OCI-LY3 (cell line): Measurements from ENCODE around the gene METTL23.

Experiments used
- H2AFZ ChIP-seq: fragments of 200-600, 300-600 bp; shearing (Covaris generic); 2 replicates; pipeline ENCODE4 v1.6.0; 2014; ENCODE audit warnings: antibody characterized with exemption, low read depth, low read length
- H3K27ac ChIP-seq: fragments of 200-600, 300-600 bp; sonication (generic); 2 replicates; pipeline ENCODE4 v1.5.1; 2014; ENCODE audit warnings: mild to moderate bottlenecking, low read length, moderate library complexity, mixed read lengths
- H3K27me3 ChIP-seq: fragments of 200-600, 300-600 bp; sonication (generic); 2 replicates; pipeline ENCODE4 v1.6.1; 2014; ENCODE audit warnings: low read depth, low read length, mixed read lengths
- H3K36me3 ChIP-seq: fragments of 200-600, 300-600 bp; sonication (generic); replicated peaks from 2 replicates; pipeline ENCODE3; 2014; ENCODE audit warnings: low read depth, low read length, mixed read lengths
- H3K4me1 ChIP-seq: fragments of 300-600, 200-600 bp; sonication (generic); 2 replicates; pipeline ENCODE4 v1.6.1; 2014; ENCODE audit warnings: low read length, mixed read lengths
- H3K4me2 ChIP-seq: fragments of 200-600, 300-600 bp; sonication (generic); 2 replicates; pipeline ENCODE4 v1.6.1; 2014; ENCODE audit warnings: low read length, mixed read lengths
- H3K4me3 ChIP-seq: fragments of 300-600, 200-600 bp; sonication (generic); 2 replicates; pipeline ENCODE4 v1.5.1; 2014; ENCODE audit warnings: antibody characterized with exemption, mild to moderate bottlenecking, low read length, moderate library complexity
- H3K79me2 ChIP-seq: fragments of 300-600, 200-600 bp; shearing (Covaris generic); 2 replicates; pipeline ENCODE4 v1.6.1; 2014; ENCODE audit warnings: mild to moderate bottlenecking, low read length, mixed read lengths
- H3K9ac ChIP-seq: fragments of 300-600, 200-600 bp; shearing (Covaris generic); 2 replicates; pipeline ENCODE4 v1.6.0; 2014; ENCODE audit warnings: mild to moderate bottlenecking, low read length, moderate library complexity
- H3K9me3 ChIP-seq: fragments of 200-600, 300-600 bp; shearing (Covaris generic); 2 replicates; pipeline ENCODE4 v1.6.1; 2014; ENCODE audit warnings: low read length, mixed read lengths; ENCODE audit not compliant: insufficient read depth
- H4K20me1 ChIP-seq: fragments of 200-600, 300-600 bp; sonication (generic); 2 replicates; pipeline ENCODE4 v1.6.1; 2016; ENCODE audit warnings: low read length, mixed read lengths; ENCODE audit not compliant: insufficient read depth
- CTCF ChIP-seq: fragments of 200-600, 300-600 bp; sonication (generic); IDR thresholded peaks from 2 replicates; pipeline ENCODE4 v1.5.1; 2014; ENCODE audit warnings: antibody characterized with exemption, low read length, low read depth
- EZH2phosphoT487 ChIP-seq: fragments of 200-600 bp; shearing (Covaris generic); IDR thresholded peaks from 2 replicates; pipeline ENCODE4 v1.6.1; 2018; ENCODE audit warnings: antibody characterized with exemption, mixed run types, low read depth

The METTL23 gene

DNA sequence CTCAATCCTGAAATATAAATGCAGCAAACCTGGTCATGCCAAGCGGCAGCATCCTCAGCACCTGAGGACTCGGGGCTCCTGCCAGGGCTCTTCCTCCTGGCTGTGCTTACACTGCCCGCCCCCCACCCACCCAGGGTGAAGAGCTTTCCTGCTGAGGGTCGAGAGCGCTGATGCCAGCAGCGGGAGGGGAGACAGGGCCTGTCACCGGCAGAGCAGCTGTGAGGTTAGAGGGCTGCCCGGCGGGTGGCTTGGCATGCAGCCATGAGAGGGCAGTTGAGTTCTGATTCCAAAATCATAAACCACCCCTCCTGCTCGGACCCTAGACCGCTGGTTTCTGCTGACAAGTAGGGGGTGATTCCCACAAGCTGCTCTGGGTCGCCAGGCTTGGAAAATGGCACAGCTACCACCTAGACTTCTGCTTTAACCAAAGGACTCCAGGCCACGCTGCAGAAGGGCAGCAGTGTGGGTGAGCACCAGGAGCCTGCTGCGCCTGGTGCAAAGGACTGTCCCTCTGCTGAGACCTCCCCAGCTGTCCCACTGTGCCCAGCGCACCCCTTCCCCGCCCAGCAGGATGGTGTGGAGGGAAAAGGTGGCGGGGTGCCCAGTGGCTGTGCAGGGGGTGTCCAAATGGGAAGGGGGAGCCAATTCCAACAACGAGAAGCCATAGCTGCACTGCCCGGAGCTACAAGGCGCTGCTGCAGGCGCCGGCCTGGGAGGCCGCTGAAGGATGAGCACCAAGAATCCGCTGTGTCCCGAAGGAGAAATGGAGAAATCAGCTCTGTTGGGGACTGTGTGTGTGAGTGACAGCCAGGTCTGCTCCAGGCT lies 42.5 kb upstream of the METTL23 start:
- Histone ChIP-seq H3K79me2 (no peaks in the 10 kb centered on the region), H3K36me3 (no peaks in the 10 kb centered on the region), H3K9me3 (no peaks in the 10 kb centered on the region), H4K20me1 (no peaks in the 10 kb centered on the region), H3K4me2 (no peak overlapping the region), H3K27ac (no peak overlapping the region), H2AFZ (no peak overlapping the region), H3K4me3 (no peak overlapping the region), H3K4me1 (no peaks in the 10 kb centered on the region), H3K9ac (no peak overlapping the region), H3K27me3 (no peaks in the 10 kb centered on the region)
- TF ChIP-seq EZH2phosphoT487 = no peak
- TF ChIP-seq CTCF = no peak

GRCh38 chr17:76684756-76685155 lies 41.9 kb upstream of the METTL23 start:
- H3K79me2 ChIP-seq = no peaks in the 10 kb centered on the region
- H3K4me3 ChIP-seq = no peak overlapping the region
- H3K9ac ChIP-seq = no peak overlapping the region
- H3K4me1 ChIP-seq = no peaks in the 10 kb centered on the region
- TF ChIP-seq EZH2phosphoT487 (no peak), CTCF (no peak)
- no peaks in the 10 kb centered on the region for H4K20me1 ChIP-seq
- H2AFZ ChIP-seq = no peak overlapping the region
- no peak overlapping the region for H3K4me2 ChIP-seq
- H3K36me3 ChIP-seq = no peaks in the 10 kb centered on the region
- no peaks in the 10 kb centered on the region for H3K9me3 ChIP-seq
- H3K27ac ChIP-seq = no peak overlapping the region
- no peaks in the 10 kb centered on the region for H3K27me3 ChIP-seq

- no peaks in the 10 kb centered on the region for H3K4me1 ChIP-seq
- TF ChIP-seq EZH2phosphoT487 (no peak), CTCF (no peak)
Observed at GRCh38 chr17:76685366-76685765, 41.3 kb upstream of the METTL23 start.

GRCh38 chr17:76685846-76686245 lies 40.8 kb upstream of the METTL23 start:
- no peaks in the 10 kb centered on the region for H3K9me3 ChIP-seq
- H3K36me3 ChIP-seq = no peaks in the 10 kb centered on the region
- no peaks in the 10 kb centered on the region for H3K27me3 ChIP-seq
- H2AFZ ChIP-seq = no peak overlapping the region
- H3K4me3 ChIP-seq = no peak overlapping the region
- H4K20me1 ChIP-seq = no peaks in the 10 kb centered on the region
- H3K9ac ChIP-seq = no peak overlapping the region
- H3K4me2 ChIP-seq = no peak overlapping the region
- H3K4me1 ChIP-seq = no peaks in the 10 kb centered on the region
- TF ChIP-seq EZH2phosphoT487 = no peak
- no peak for TF ChIP-seq CTCF
- no peak overlapping the region for H3K27ac ChIP-seq
- H3K79me2 ChIP-seq = no peaks in the 10 kb centered on the region

More at GRCh38 chr17:76685366-76685765, 41.3 kb upstream of the METTL23 start:
- Histone ChIP-seq H3K9ac (no peak overlapping the region), H3K4me2 (no peak overlapping the region), H3K4me3 (no peak overlapping the region), H3K27me3 (no peaks in the 10 kb centered on the region), H2AFZ (no peak overlapping the region), H4K20me1 (no peaks in the 10 kb centered on the region), H3K27ac (no peak overlapping the region), H3K79me2 (no peaks in the 10 kb centered on the region), H3K9me3 (no peaks in the 10 kb centered on the region), H3K36me3 (no peaks in the 10 kb centered on the region)
